HG02973 (cell line): Measurements from ENCODE around the gene CDK16.
A peak's percentile ranks its signal among the peaks of the same experiment; 100 is the strongest.

Source experiments
- ATAC-seq: cut with Tn5 transposase; IDR thresholded peaks from one replicate; pipeline ENCODE4 v1.9.1; 2021; ENCODE audit warnings: moderate library complexity; ENCODE audit not compliant: unreplicated experiment

CDK16 gene

GRCh38 chrX:47185241-47185640 is 33.2 kb upstream of the CDK16 start:
- ATAC-seq = no peak

- ATAC-seq = no peak
Observed at GRCh38 chrX:47186096-47186740, 32.3 kb upstream of the CDK16 start.

GRCh38 chrX:47187106-47187677 is 31.3 kb upstream of the CDK16 start:
- ATAC-seq = no peak

GRCh38 chrX:47189906-47190305 is 28.6 kb upstream of the CDK16 start:
- ATAC-seq = no peak

GRCh38 chrX:47190445-47191269 is 27.8 kb upstream of the CDK16 start:
- ATAC-seq = peak; percentile 50

GRCh38 chrX:47191331-47191730 is 27.1 kb upstream of the CDK16 start:
- no peak for ATAC-seq

- ATAC-seq = no peak
Observed at GRCh38 chrX:47191806-47192401, 26.6 kb upstream of the CDK16 start.

- ATAC-seq = peak; percentile 67
Observed at GRCh38 chrX:47193475-47194193, 24.8 kb upstream of the CDK16 start, which contains the start of gene UBA1. UBA1 (plus strand) TSS chrX:47193829; CDS start chrX:47198803, 4,974 bp downstream.

- no peak for ATAC-seq
Observed at GRCh38 chrX:47194194-47194787, 24.2 kb upstream of the CDK16 start.

- no peak for ATAC-seq
Observed at GRCh38 chrX:47196098-47196497, 22.4 kb upstream of the CDK16 start.

GRCh38 chrX:47197526-47197925 is 21.0 kb upstream of the CDK16 start:
- ATAC-seq = no peak

- no peak for ATAC-seq
Observed at GRCh38 chrX:47198026-47198686, 20.3 kb upstream of the CDK16 start.

- ATAC-seq = no peak
Observed at GRCh38 chrX:47198687-47199080, 19.8 kb upstream of the CDK16 start.

- no peak for ATAC-seq
Observed at GRCh38 chrX:47199286-47199685, 19.2 kb upstream of the CDK16 start.

GRCh38 chrX:47200385-47201150 is 17.9 kb upstream of the CDK16 start:
- no peak for ATAC-seq

GRCh38 chrX:47201345-47201944 is 17.0 kb upstream of the CDK16 start:
- no peak for ATAC-seq

GRCh38 chrX:47202316-47202715 is 16.2 kb upstream of the CDK16 start:
- no peak for ATAC-seq

GRCh38 chrX:47202877-47203276 is 15.6 kb upstream of the CDK16 start:
- no peak for ATAC-seq

GRCh38 chrX:47204970-47205369 is 13.5 kb upstream of the CDK16 start:
- ATAC-seq = no peak
